CD14-positive monocyte (primary cell): ENCODE data around the gene CEACAM7. TPM values are rescaled to one million over a fixed set of nuclear protein-coding genes. Genes with fewer than 3 reads are reported as not detected.

Source experiments
- DNase-seq, 3 donors: peaks; one replicate each; pipeline ENCODE4 v3.0.0-alpha.2; 2011 to 2022
- H2AFZ ChIP-seq: 2 replicates; pipeline ENCODE4 v1.6.0; 2012; ENCODE audit warnings: mild to moderate bottlenecking, low read depth, low read length, inconsistent platforms; ENCODE audit not compliant: insufficient read depth, poor library complexity, severe bottlenecking
- H3K27ac ChIP-seq, 2 donors: 1 replicate in 1 of 2; 2 replicates in 1 of 2; pipeline ENCODE4 v1.5.1; 2012 to 2013; ENCODE audit warnings: low read length in 2 of 2, control low read depth in 1 of 2, inconsistent platforms in 1 of 2, low read depth in 1 of 2, mild to moderate bottlenecking in 1 of 2
- H3K27me3 ChIP-seq, 2 donors: one replicate each; pipeline versions ENCODE4 v1.6.0 to v1.6.1; 2011 to 2013; ENCODE audit warnings: low read length in 2 of 2; ENCODE audit not compliant: control insufficient read depth in 2 of 2, insufficient read depth in 2 of 2
- H3K36me3 ChIP-seq, 2 donors: replicated peaks in 1 of 2; 1 replicate in 1 of 2; 2 replicates in 1 of 2; pipeline versions ENCODE4 v1.5.1 to v1.6.1; 2012 to 2013; ENCODE audit warnings: low read length in 2 of 2, control low read depth in 1 of 2, inconsistent platforms in 1 of 2, mild to moderate bottlenecking in 1 of 2; ENCODE audit not compliant: insufficient read depth in 2 of 2, control insufficient read depth in 1 of 2
- H3K4me1 ChIP-seq, 2 donors: 1 replicate in 1 of 2; 2 replicates in 1 of 2; pipeline versions ENCODE4 v1.5.1 to v1.6.1; 2012 to 2013; ENCODE audit warnings: low read length in 2 of 2, control low read depth in 1 of 2, inconsistent platforms in 1 of 2, mild to moderate bottlenecking in 1 of 2, moderate library complexity in 1 of 2; ENCODE audit not compliant: insufficient read depth in 2 of 2, control insufficient read depth in 1 of 2
- H3K4me2 ChIP-seq: replicated peaks from 2 replicates; pipeline ENCODE3; 2012; ENCODE audit warnings: low read length, moderate library complexity, mild to moderate bottlenecking; ENCODE audit not compliant: poor library complexity, severe bottlenecking; ENCODE audit errors: extremely low read depth
- H3K4me3 ChIP-seq, 3 experiments: fragments of 200-600 bp in 1 of 3; sonication (generic) in 1 of 3; replicated peaks in 1 of 3; 1 replicate in 2 of 3; 2 replicates in 1 of 3; pipeline ENCODE4 v1.5.1; 2011 to 2013; ENCODE audit warnings: low read length in 3 of 3, mild to moderate bottlenecking in 3 of 3, control low read depth in 2 of 3, low read depth in 2 of 3, inconsistent platforms in 1 of 3, moderate library complexity in 1 of 3
- H3K79me2 ChIP-seq: 2 replicates; pipeline ENCODE4 v1.6.0; 2012; ENCODE audit warnings: mild to moderate bottlenecking, control low read depth, inconsistent platforms, low read length, moderate library complexity; ENCODE audit not compliant: insufficient read depth
- H3K9ac ChIP-seq: 2 replicates; pipeline ENCODE4 v1.6.0; 2017; ENCODE audit warnings: low read length, mild to moderate bottlenecking; ENCODE audit not compliant: insufficient read depth, poor library complexity, severe bottlenecking
- H3K9me3 ChIP-seq, 2 donors: replicated peaks in 1 of 2; 1 replicate in 1 of 2; 2 replicates in 1 of 2; pipeline versions ENCODE4 v1.5.1 to v1.6.1; 2012 to 2013; ENCODE audit warnings: low read length in 2 of 2, control low read depth in 1 of 2; ENCODE audit not compliant: control insufficient read depth in 1 of 2, insufficient read depth in 1 of 2
- H4K20me1 ChIP-seq: 2 replicates; pipeline ENCODE4 v1.6.0; 2012; ENCODE audit warnings: mild to moderate bottlenecking, low read length, control low read depth, moderate library complexity; ENCODE audit not compliant: insufficient read depth
- H3K27ac Mint-ChIP-seq, 7 donors: one replicate each; pipeline ENCODE4 v1.8.0; 2020; ENCODE audit warnings: mild to moderate bottlenecking in 7 of 7, mixed read lengths in 7 of 7, moderate library complexity in 6 of 7, inconsistent platforms in 2 of 7
- H3K27me3 Mint-ChIP-seq, 3 donors: one replicate each; pipeline ENCODE4 v1.8.0; 2021 to 2022; ENCODE audit warnings: low read depth in 3 of 3, mild to moderate bottlenecking in 3 of 3, mixed read lengths in 3 of 3, moderate library complexity in 3 of 3, inconsistent platforms in 1 of 3
- H3K36me3 Mint-ChIP-seq, 2 donors: one replicate each; pipeline ENCODE4 v1.8.0; 2020; ENCODE audit warnings: mixed read lengths in 2 of 2, inconsistent platforms in 1 of 2, mild to moderate bottlenecking in 1 of 2
- H3K4me1 Mint-ChIP-seq: one replicate; pipeline ENCODE4 v1.8.0; 2020; ENCODE audit warnings: mild to moderate bottlenecking, mixed read lengths
- H3K4me3 Mint-ChIP-seq, 2 donors: one replicate each; pipeline ENCODE4 v1.8.0; 2020; ENCODE audit warnings: mild to moderate bottlenecking in 2 of 2, mixed read lengths in 2 of 2, moderate library complexity in 1 of 2
- H3K9me3 Mint-ChIP-seq, 7 donors: one replicate each; pipeline ENCODE4 v1.8.0; 2020 to 2022; ENCODE audit warnings: mixed read lengths in 7 of 7, mild to moderate bottlenecking in 6 of 7, moderate library complexity in 6 of 7, inconsistent platforms in 2 of 7
- CTCF ChIP-seq: fragments of 200-600 bp; IDR thresholded peaks from one replicate; pipeline ENCODE4 v1.8.0; 2022; ENCODE audit warnings: antibody characterized with exemption, mild to moderate bottlenecking
- WGBS: methylation state at CpG from one replicate; pipeline ENCODE4 v1.1.5; 2013; ENCODE audit warnings: missing lambda C conversion rate; ENCODE audit not compliant: insufficient coverage; 5-methylcytosine and 5-hydroxymethylcytosine counted together
- intact Hi-C, 2 donors: fragments of 100-400 bp; cut with micrococcal nuclease; formaldehyde crosslinking; loops; one replicate each; pipeline versions ENCODE4 v1.15.0 to v1.15.1; 2023
- polyA plus RNA-seq, 3 donors: library from polyadenylated mRNA; depleted of rRNA in 1 of 3; unstranded in 2 of 3; stranded (reverse) in 1 of 3; fragments of 300-500 nt in 2 of 3; fragments of >200 nt in 1 of 3; fragmentation: Illumina TruSeq in 2 of 3; gene quantifications; 1 replicate in 2 of 3; 2 replicates in 1 of 3; pipeline ENCODE4 v1.2.3, GENCODE V29; 2012 to 2021

CEACAM7 gene
- polyA plus RNA-seq, 3 donors = not detected

- Mint-ChIP-seq H3K27ac (no peak overlapping the region), H3K4me3 (no peak overlapping the region), H3K9me3 (peaks cover 0 to 3% (median 0%) of the 10 kb centered on the region in 7 donors), H3K27me3 (peaks cover 4 to 9% (median 8%) of the 10 kb centered on the region in 3 donors), H3K36me3 (no peaks in the 10 kb centered on the region), H3K4me1 (peaks cover 8% of the 10 kb centered on the region)
- H3K36me3 ChIP-seq = no peaks in the 10 kb centered on the region
- no peaks in the 10 kb centered on the region for H3K79me2 ChIP-seq
- H3K4me2 ChIP-seq = no peak overlapping the region
- H3K9me3 ChIP-seq = no peaks in the 10 kb centered on the region
- peaks cover 5 to 8% of the 10 kb centered on the region in 2 donors for H3K4me1 ChIP-seq
- WGBS = no CpG with 5 or more reads among the region's 14 CpGs
- H3K27ac ChIP-seq = no peak overlapping the region
- no peaks in the 10 kb centered on the region for H4K20me1 ChIP-seq
- intact Hi-C loops = no loop called here
- peak; percentile 93 for TF ChIP-seq CTCF
- DNase-seq = peak; percentile 38 to 54 (median 47)
- no peak overlapping the region for H3K9ac ChIP-seq
- no peak overlapping the region for H3K4me3 ChIP-seq
- peaks cover 0 to 12% of the 10 kb centered on the region in 2 donors for H3K27me3 ChIP-seq
- H2AFZ ChIP-seq = no peak overlapping the region
Observed at GRCh38 chr19:41646589-41647204, 41.4 kb downstream of the CEACAM7 start.

- Histone ChIP-seq H2AFZ (peak overlapping the region; percentile 29), H3K79me2 (no peaks in the 10 kb centered on the region), H3K36me3 (no peaks in the 10 kb centered on the region), H3K27me3 (no peaks in the 10 kb centered on the region), H3K4me2 (peak overlapping the region; percentile 53), H3K27ac (no peak overlapping the region), H3K9me3 (no peaks in the 10 kb centered on the region), H4K20me1 (no peaks in the 10 kb centered on the region), H3K9ac (no peak overlapping the region), H3K4me1 (peaks cover 52% of the 10 kb centered on the region in 2 donors), H3K4me3 (peak overlapping the region in 1 of 3 experiments; percentile 7)
- TF ChIP-seq CTCF = peak; percentile 99
- WGBS = no CpG with 5 or more reads among the region's 6 CpGs
- peaks cover 0 to 4% (median 2%) of the 10 kb centered on the region in 3 donors for H3K27me3 Mint-ChIP-seq
- intact Hi-C loops = no loop called here
- H3K36me3 Mint-ChIP-seq = peaks cover 0 to 2% of the 10 kb centered on the region in 2 donors
- H3K27ac Mint-ChIP-seq = peak overlapping the region in 5 of 7 donors; percentile 23 to 73 (median 49)
- H3K9me3 Mint-ChIP-seq = peaks cover 0 to 2% (median 0%) of the 10 kb centered on the region in 7 donors
- H3K4me3 Mint-ChIP-seq = peak overlapping the region in 1 of 2 donors; percentile 49
- H3K4me1 Mint-ChIP-seq = peaks cover 46% of the 10 kb centered on the region
- DNase-seq = peak; percentile 57 to 76 (median 76)
Observed at GRCh38 chr19:41641879-41642485, 46.1 kb downstream of the CEACAM7 start.
